ENCODE results near the gene PHLDA2.

PHLDA2 gene

GRCh38 chr11:2928605-2929530, at the start of gene PHLDA2:
Gene PHLDA2 (minus strand): TSS chr11:2929420. CDS start chr11:2929364, 56 bp downstream.
- DNase-seq: peak; percentile 77

GRCh38 chr11:2977113-2977512, 47.9 kb upstream of the PHLDA2 start:
- DNase-seq: no peak

GRCh38 chr11:2976294-2977063, 47.3 kb upstream of the PHLDA2 start:
- no peak for DNase-seq

GRCh38 chr11:2975594-2975993, 46.4 kb upstream of the PHLDA2 start:
- DNase-seq: peak; percentile 62

- no peak for DNase-seq
Observed at GRCh38 chr11:2974272-2974671, 45.1 kb upstream of the PHLDA2 start.

GRCh38 chr11:2968341-2968900, 39.2 kb upstream of the PHLDA2 start:
- DNase-seq: no peak

- DNase-seq: no peak
Observed at GRCh38 chr11:2964782-2965181, 35.6 kb upstream of the PHLDA2 start.

- DNase-seq: no peak
Observed at GRCh38 chr11:2963761-2964160, 34.5 kb upstream of the PHLDA2 start.

GRCh38 chr11:2963112-2963754, 34.0 kb upstream of the PHLDA2 start:
- no peak for DNase-seq

- DNase-seq: no peak
Observed at GRCh38 chr11:2961080-2961479, 31.9 kb upstream of the PHLDA2 start.

GRCh38 chr11:2960139-2960538, 30.9 kb upstream of the PHLDA2 start:
- DNase-seq: no peak

- no peak for DNase-seq
Observed at GRCh38 chr11:2958251-2958650, 29.0 kb upstream of the PHLDA2 start.

- DNase-seq: no peak
Observed at GRCh38 chr11:2955906-2956476, 26.8 kb upstream of the PHLDA2 start.

GRCh38 chr11:2954263-2954662, 25.0 kb upstream of the PHLDA2 start:
- DNase-seq: no peak

- no peak for DNase-seq
Observed at GRCh38 chr11:2952290-2952689, 23.1 kb upstream of the PHLDA2 start.

GRCh38 chr11:2951231-2952110, 22.3 kb upstream of the PHLDA2 start:
- no peak for DNase-seq

GRCh38 chr11:2950825-2951224, 21.6 kb upstream of the PHLDA2 start:
- no peak for DNase-seq

- DNase-seq: no peak
Observed at GRCh38 chr11:2949920-2950319, 20.7 kb upstream of the PHLDA2 start.

GRCh38 chr11:2947744-2948143, 18.5 kb upstream of the PHLDA2 start:
- DNase-seq: no peak

GRCh38 chr11:2945757-2946287, 16.6 kb upstream of the PHLDA2 start:
- no peak for DNase-seq

- DNase-seq: no peak
Observed at GRCh38 chr11:2945031-2945756, 16.0 kb upstream of the PHLDA2 start.
